Measurements from ENCODE around the gene ELL2. TPM values are rescaled to one million over a fixed set of nuclear protein-coding genes. Genes with fewer than 3 reads are reported as not detected.
A peak's percentile ranks its signal among the peaks of the same experiment; 100 is the strongest.

The ELL2 gene
- total and polyA plus RNA-seq, 7 donors, result 16.2 to 59.8 (median 36.9) TPM

GRCh38 chr5:95847261-95847592 lies 114.4 kb downstream of the ELL2 start:
- no peak for ATAC-seq
- intact Hi-C loops (cut with DNase I), result loop anchor here (1.0 to 5.0 kb wide), 5 partner anchors 66 to 205 kb away; partner anchors contain the start of gene RHOBTB3 (in 1 of the 2)
- no peak overlapping the region for H3K4me3 ChIP-seq
- no peak overlapping the region for H3K27ac ChIP-seq
- DNase-seq, result no peak
- no peaks in the 10 kb centered on the region for H3K9me3 ChIP-seq
- TF ChIP-seq, protein P1, sequence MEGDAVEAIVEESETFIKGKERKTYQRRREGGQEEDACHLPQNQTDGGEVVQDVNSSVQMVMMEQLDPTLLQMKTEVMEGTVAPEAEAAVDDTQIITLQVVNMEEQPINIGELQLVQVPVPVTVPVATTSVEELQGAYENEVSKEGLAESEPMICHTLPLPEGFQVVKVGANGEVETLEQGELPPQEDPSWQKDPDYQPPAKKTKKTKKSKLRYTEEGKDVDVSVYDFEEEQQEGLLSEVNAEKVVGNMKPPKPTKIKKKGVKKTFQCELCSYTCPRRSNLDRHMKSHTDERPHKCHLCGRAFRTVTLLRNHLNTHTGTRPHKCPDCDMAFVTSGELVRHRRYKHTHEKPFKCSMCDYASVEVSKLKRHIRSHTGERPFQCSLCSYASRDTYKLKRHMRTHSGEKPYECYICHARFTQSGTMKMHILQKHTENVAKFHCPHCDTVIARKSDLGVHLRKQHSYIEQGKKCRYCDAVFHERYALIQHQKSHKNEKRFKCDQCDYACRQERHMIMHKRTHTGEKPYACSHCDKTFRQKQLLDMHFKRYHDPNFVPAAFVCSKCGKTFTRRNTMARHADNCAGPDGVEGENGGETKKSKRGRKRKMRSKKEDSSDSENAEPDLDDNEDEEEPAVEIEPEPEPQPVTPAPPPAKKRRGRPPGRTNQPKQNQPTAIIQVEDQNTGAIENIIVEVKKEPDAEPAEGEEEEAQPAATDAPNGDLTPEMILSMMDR (IDR thresholded peaks at IDR 0.05), result no peak
- H3K27me3 ChIP-seq (ENCODE audit: insufficient read depth in 3 of 3, low read length in 2 of 3), result no peaks in the 10 kb centered on the region
- H3K4me1 ChIP-seq, result peaks cover 12% of the 10 kb centered on the region
- 5 to 20% (median 15%) methylated on average over 1 of the region's 1 CpG for WGBS, 3 donors
- no peaks in the 10 kb centered on the region for H3K36me3 ChIP-seq (ENCODE audit: insufficient read depth in 1 of 2, low read depth in 1 of 2)

DNA sequence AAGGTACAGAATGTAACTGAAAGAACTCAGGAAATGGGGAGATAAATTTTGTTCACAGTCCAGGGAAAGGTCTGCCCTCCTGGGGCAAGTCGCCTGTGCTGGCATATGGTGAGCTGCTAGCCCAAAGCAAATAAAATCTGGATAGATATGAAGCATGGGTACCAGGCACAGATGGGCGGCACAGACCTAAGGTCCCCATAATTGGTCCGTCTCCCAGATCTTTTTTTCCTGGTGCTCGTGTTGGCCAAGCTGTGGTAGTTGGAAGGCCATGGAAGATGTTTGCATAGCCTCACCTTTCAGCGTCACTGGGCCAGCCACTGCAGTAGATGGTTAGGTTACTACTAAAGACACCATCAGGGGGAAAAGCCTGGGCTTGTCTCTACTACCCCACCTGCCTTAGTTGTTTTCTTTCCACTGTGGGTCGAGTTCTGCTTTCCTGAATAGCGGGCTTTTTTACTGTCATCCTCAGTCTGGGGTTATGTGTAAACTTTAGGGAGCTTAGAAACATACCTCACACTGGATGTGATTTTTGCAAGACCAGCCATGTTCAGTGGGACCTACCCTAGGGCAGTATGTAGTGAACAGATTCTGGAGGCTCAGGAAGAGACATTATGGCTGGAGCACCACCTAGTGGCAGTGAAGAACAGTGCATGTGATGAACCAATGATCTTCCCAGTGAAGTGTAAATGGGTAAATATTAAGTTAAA lies 114.9 kb downstream of the ELL2 start:
- peak overlapping the region; percentile 4 for H3K27ac ChIP-seq
- peak; percentile 52 to 74 (median 66) for ATAC-seq
- TF ChIP-seq, protein P1 (IDR thresholded peaks at IDR 0.05), result peak; percentile 98
- H3K9me3 ChIP-seq, result no peaks in the 10 kb centered on the region
- no peak overlapping the region for H3K4me3 ChIP-seq
- intact Hi-C loops (cut with DNase I), result loop anchor here (1.0 to 5.0 kb wide), 5 partner anchors 65 to 204 kb away; partner anchors contain the start of gene RHOBTB3 (in 1 of the 2)
- peaks cover 15% of the 10 kb centered on the region for H3K4me1 ChIP-seq
- peak; percentile 64 to 71 for DNase-seq
- no peaks in the 10 kb centered on the region for H3K36me3 ChIP-seq (ENCODE audit: insufficient read depth in 1 of 2, low read depth in 1 of 2)
- WGBS, 3 donors, result 73 to 79% (median 79%) methylated on average over 7 of the region's 7 CpGs
- no peaks in the 10 kb centered on the region for H3K27me3 ChIP-seq (ENCODE audit: insufficient read depth in 3 of 3, low read length in 2 of 3)

DNA sequence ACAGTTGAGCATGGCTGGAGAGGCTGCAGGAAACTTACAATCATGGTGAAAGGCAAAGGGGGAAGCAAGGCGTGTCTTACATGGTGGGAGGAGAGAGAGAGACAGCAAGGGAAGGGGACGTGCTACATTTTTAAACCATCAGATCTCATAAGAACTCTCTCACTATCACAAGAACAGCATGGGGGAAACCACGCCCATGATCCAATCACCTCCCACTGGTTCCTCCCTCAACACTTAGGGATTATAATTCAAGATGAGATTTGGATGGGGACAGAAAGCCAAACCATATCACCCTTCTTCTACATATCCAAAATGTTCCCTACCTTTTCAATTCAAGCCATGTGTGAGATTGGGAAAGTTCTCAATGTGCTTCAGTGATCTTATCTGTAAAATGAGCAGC lies 116.3 kb downstream of the ELL2 start:
- no peaks in the 10 kb centered on the region for H3K36me3 ChIP-seq (ENCODE audit: insufficient read depth in 1 of 2, low read depth in 1 of 2)
- no peak for DNase-seq
- peaks cover 15% of the 10 kb centered on the region for H3K4me1 ChIP-seq
- 77 to 98% (median 86%) methylated on average over 3 of the region's 3 CpGs for WGBS, 3 donors
- intact Hi-C loops (cut with DNase I), result loop anchor here (5.0 kb wide), 3 partner anchors 113 to 203 kb away; partner anchors contain the start of gene RHOBTB3 (in 1 of the 2)
- ATAC-seq, result no peak
- no peaks in the 10 kb centered on the region for H3K27me3 ChIP-seq (ENCODE audit: insufficient read depth in 3 of 3, low read length in 2 of 3)
- peak overlapping the region; percentile 35 for H3K4me3 ChIP-seq
- H3K9me3 ChIP-seq, result no peaks in the 10 kb centered on the region
- TF ChIP-seq, protein P1 (IDR thresholded peaks at IDR 0.05), result no peak
- peak overlapping the region; percentile 76 for H3K27ac ChIP-seq

- Histone ChIP-seq H3K9me3 (no peaks in the 10 kb centered on the region), H3K27me3 (ENCODE audit: insufficient read depth in 3 of 3, low read length in 2 of 3) (no peaks in the 10 kb centered on the region), H3K27ac (peak overlapping the region; percentile 76), H3K36me3 (ENCODE audit: insufficient read depth in 1 of 2, low read depth in 1 of 2) (no peaks in the 10 kb centered on the region), H3K4me1 (peaks cover 18% of the 10 kb centered on the region), H3K4me3 (peak overlapping the region; percentile 35)
- TF ChIP-seq, protein P1 (IDR thresholded peaks at IDR 0.05), result no peak
- peak in 1 of 2 donors; percentile 55 for DNase-seq
- ATAC-seq, result peak; percentile 71 to 80 (median 73)
- 18 to 40% (median 22%) methylated on average over 3 of the region's 3 CpGs for WGBS, 3 donors
- intact Hi-C loops (cut with DNase I), result no loop called here
These were observed 117.9 kb downstream of the ELL2 start for GRCh38 chr5:95843733-95844223.

All from psoas muscle (tissue), 8 donors.